HEK293 (cell line): Measurements from ENCODE around the gene RASA3.

Source experiments
- CTCF ChIA-PET: fragments of 350-600 bp; formaldehyde crosslinking; extraction: SDS; loops from one replicate; lab custom pipeline; 2021; ENCODE audit warnings: antibody characterized with exemption; lab: Yijun Ruan, JAX
- POLR2A ChIA-PET: fragments of 300-600 bp; formaldehyde crosslinking; extraction: SDS; loops from one replicate; lab custom pipeline; 2020; ENCODE audit warnings: antibody characterized with exemption, inconsistent platforms; lab: Yijun Ruan, JAX
- H3K27ac ChIP-seq: fragments of 200-500 bp; sonication (Bioruptor generic); 2 replicates; pipeline ENCODE4 v1.5.1; 2014; ENCODE audit warnings: low read depth, low read length, control low read depth, inconsistent platforms; ENCODE audit errors: extremely low read depth
- H3K36me3 ChIP-seq, 2 experiments: fragments of 200-500 bp in 1 of 2; sonication (Bioruptor generic) in 1 of 2; 1 replicate in 1 of 2; 2 replicates in 1 of 2; pipeline ENCODE4 v1.5.1; 2014 to 2017; ENCODE audit warnings: inconsistent platforms in 2 of 2, low read length in 2 of 2; ENCODE audit not compliant: control insufficient read depth in 2 of 2, insufficient read depth in 1 of 2
- H3K4me1 ChIP-seq: fragments of 200-500 bp; sonication (Bioruptor generic); 2 replicates; pipeline ENCODE4 v1.5.1; 2014; ENCODE audit warnings: mild to moderate bottlenecking, low read length, inconsistent platforms; ENCODE audit not compliant: control insufficient read depth, insufficient read depth
- H3K4me3 ChIP-seq: 2 replicates; pipeline ENCODE4 v1.5.1; 2011; ENCODE audit warnings: low read depth, mild to moderate bottlenecking, control low read depth, low read length, moderate library complexity
- H3K9me3 ChIP-seq: fragments of 200-500 bp; sonication (Bioruptor generic); 2 replicates; pipeline ENCODE4 v1.5.1; 2014; ENCODE audit warnings: low read depth, low read length, inconsistent platforms; ENCODE audit not compliant: control insufficient read depth, insufficient read depth
- BCL11A ChIP-seq: fragments of 450-650 bp; formaldehyde crosslinking; IDR thresholded peaks from 2 replicates; pipeline ENCODE4 v1.5.1; 2016; ENCODE audit warnings: low read depth, missing biosample characterization, missing genetic modification characterization
- KLF10 ChIP-seq: fragments of 450-650 bp; IDR thresholded peaks from 2 replicates; pipeline ENCODE4 v1.5.1; 2018; ENCODE audit warnings: missing biosample characterization, mild to moderate bottlenecking, missing genetic modification characterization
- MZF1 ChIP-seq: fragments of 450-650 bp; formaldehyde crosslinking; IDR thresholded peaks from 2 replicates; pipeline ENCODE4 v1.5.1; 2017; ENCODE audit warnings: missing biosample characterization, missing genetic modification characterization, borderline replicate concordance
- PATZ1 ChIP-seq: fragments of 450-650 bp; formaldehyde crosslinking; IDR thresholded peaks from 2 replicates; pipeline ENCODE4 v1.5.1; 2016; ENCODE audit warnings: missing biosample characterization, missing genetic modification characterization
- PBX3 ChIP-seq: sonication (generic); formaldehyde crosslinking; IDR thresholded peaks from 2 replicates; pipeline ENCODE4 v1.8.1; 2022; ENCODE audit warnings: mild to moderate bottlenecking, moderate library complexity, missing genetic modification reagents
- ZFP41 ChIP-seq: fragments of 450-650 bp; formaldehyde crosslinking; IDR thresholded peaks from 2 replicates; pipeline ENCODE4 v1.5.1; 2016; ENCODE audit warnings: missing biosample characterization, missing genetic modification characterization, borderline replicate concordance
- ZNF121 ChIP-seq: fragments of 450-650 bp; formaldehyde crosslinking; IDR thresholded peaks from 2 replicates; pipeline ENCODE4 v1.5.1; 2016; ENCODE audit warnings: missing biosample characterization, missing genetic modification characterization
- ZNF157 ChIP-seq: fragments of 450-650 bp; formaldehyde crosslinking; IDR thresholded peaks from 2 replicates; pipeline ENCODE4 v1.5.1; 2016; ENCODE audit warnings: missing biosample characterization, missing genetic modification characterization
- ZNF274 ChIP-seq, 2 experiments: fragments of 200-500 bp in 1 of 2; fragments of 450-650 bp in 1 of 2; sonication (Bioruptor generic) in 1 of 2; formaldehyde crosslinking in 1 of 2; IDR thresholded peaks; 2 replicates each; pipeline versions ENCODE4 v1.5.1 to v1.6.1; 2014 to 2016; ENCODE audit warnings: borderline replicate concordance in 1 of 2, inconsistent platforms in 1 of 2, low read length in 1 of 2, missing biosample characterization in 1 of 2, missing genetic modification characterization in 1 of 2
- ZNF311 ChIP-seq: fragments of 450-650 bp; formaldehyde crosslinking; IDR thresholded peaks from 2 replicates; pipeline ENCODE4 v1.5.1; 2017; ENCODE audit warnings: missing biosample characterization, missing genetic modification characterization, borderline replicate concordance
- ZNF404 ChIP-seq: fragments of 450-650 bp; formaldehyde crosslinking; IDR thresholded peaks from 2 replicates; pipeline ENCODE4 v1.5.1; 2017; ENCODE audit warnings: missing biosample characterization, missing genetic modification characterization
- ZNF416 ChIP-seq: fragments of 450-650 bp; formaldehyde crosslinking; IDR thresholded peaks from 2 replicates; pipeline ENCODE4 v1.5.1; 2016; ENCODE audit warnings: missing biosample characterization, missing genetic modification characterization
- ZNF449 ChIP-seq: fragments of 450-650 bp; formaldehyde crosslinking; IDR thresholded peaks from 2 replicates; pipeline ENCODE4 v1.5.1; 2017; ENCODE audit warnings: missing biosample characterization, mild to moderate bottlenecking, missing genetic modification characterization, moderate library complexity
- ZNF488 ChIP-seq: fragments of 450-650 bp; formaldehyde crosslinking; IDR thresholded peaks from 2 replicates; pipeline ENCODE4 v1.5.1; 2016; ENCODE audit warnings: missing biosample characterization, missing genetic modification characterization
- ZNF555 ChIP-seq: fragments of 450-650 bp; formaldehyde crosslinking; conservative IDR thresholded peaks from 2 replicates; pipeline ENCODE4 v1.5.1; 2017; ENCODE audit warnings: missing biosample characterization, mild to moderate bottlenecking, missing genetic modification characterization, inconsistent platforms
- ZNF558 ChIP-seq: fragments of 450-650 bp; formaldehyde crosslinking; IDR thresholded peaks from 2 replicates; pipeline ENCODE4 v1.5.1; 2016; ENCODE audit warnings: missing biosample characterization, missing genetic modification characterization
- ZNF624 ChIP-seq: fragments of 450-650 bp; formaldehyde crosslinking; IDR thresholded peaks from 2 replicates; pipeline ENCODE4 v1.5.1; 2017; ENCODE audit warnings: missing biosample characterization, missing genetic modification characterization
- ZNF664 ChIP-seq: fragments of 450-650 bp; formaldehyde crosslinking; IDR thresholded peaks from 2 replicates; pipeline ENCODE4 v1.5.1; 2016; ENCODE audit warnings: missing biosample characterization, missing genetic modification characterization
- ZNF701 ChIP-seq: fragments of 450-650 bp; formaldehyde crosslinking; IDR thresholded peaks from 2 replicates; pipeline ENCODE4 v1.5.1; 2016; ENCODE audit warnings: missing biosample characterization, missing genetic modification characterization
- ZSCAN4 ChIP-seq: fragments of 450-650 bp; formaldehyde crosslinking; IDR thresholded peaks from 2 replicates; pipeline ENCODE4 v1.5.1; 2017; ENCODE audit warnings: missing biosample characterization, missing genetic modification characterization

Gene RASA3

GRCh38 chr13:113937073-113937472 lies 195.3 kb downstream of the RASA3 start:
- POLR2A ChIA-PET = no interaction called here
- H3K9me3 ChIP-seq = no peaks in the 10 kb centered on the region
- H3K27ac ChIP-seq = no peak overlapping the region
- H3K36me3 ChIP-seq = no peaks in the 10 kb centered on the region
- TF ChIP-seq ZNF404 (tag by site-specific recombination) (no peak), MZF1 (tag by site-specific recombination) (no peak), ZNF664 (tag by site-specific recombination) (no peak), ZNF624 (no peak), ZNF449 (no peak)
- CTCF ChIA-PET = no interaction called here
- H3K4me1 ChIP-seq = no peaks in the 10 kb centered on the region
- H3K4me3 ChIP-seq = no peak overlapping the region

DNA sequence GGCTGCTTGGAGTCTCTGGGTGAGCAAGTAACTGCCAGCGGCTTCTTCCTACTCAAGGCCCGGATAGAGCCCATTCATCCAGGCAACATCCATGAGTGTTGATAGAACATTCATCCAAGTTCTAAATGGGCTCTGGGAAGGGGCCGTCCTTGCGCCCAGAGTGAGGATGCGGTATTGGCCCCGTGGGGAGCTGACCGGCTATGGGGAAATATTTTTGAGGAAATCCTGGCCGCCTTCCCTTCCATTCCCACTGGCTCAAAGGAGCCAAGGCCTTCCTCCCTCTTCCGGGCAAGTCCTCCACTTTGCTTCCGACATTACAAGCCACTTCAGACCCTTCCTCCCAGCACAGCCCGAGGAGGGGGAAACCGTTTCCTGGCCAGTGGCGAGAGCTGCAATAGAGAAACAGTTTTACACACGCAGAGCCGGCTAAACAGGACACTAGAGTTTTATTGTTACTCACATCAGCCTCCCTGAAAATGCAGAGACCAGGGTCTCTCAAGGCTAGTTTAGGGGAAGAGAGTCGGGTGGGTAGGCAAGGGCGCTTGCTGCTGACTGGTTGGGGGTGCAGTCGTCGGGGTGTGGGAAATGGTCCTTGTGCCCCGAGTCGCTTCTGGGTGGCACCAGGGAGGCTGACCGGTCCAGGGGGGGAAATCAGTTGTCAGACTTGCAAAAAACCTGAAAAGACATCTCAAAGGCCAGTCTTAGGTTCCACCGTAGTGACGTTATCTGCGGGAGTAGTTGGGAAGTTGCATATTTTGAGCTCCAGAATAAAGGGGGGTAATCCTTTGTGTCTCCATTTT lies 196.1 kb downstream of the RASA3 start:
- Histone ChIP-seq H3K36me3 (no peaks in the 10 kb centered on the region), H3K27ac (no peak overlapping the region), H3K9me3 (no peaks in the 10 kb centered on the region), H3K4me1 (no peaks in the 10 kb centered on the region), H3K4me3 (no peak overlapping the region)
- ChIA-PET CTCF (no interaction called here), POLR2A (no interaction called here)
- TF ChIP-seq PBX3 (CRISPR knock-in tag) (no peak), ZNF558 (tag by site-specific recombination) (no peak), ZNF311 (tag by site-specific recombination) (no peak), ZNF701 (tag by site-specific recombination) (no peak), ZNF488 (tag by site-specific recombination) (no peak), ZNF274 (IDR thresholded peaks at IDR 0.05; ENCODE audit: low read length) (no peak), ZNF274 (tag by site-specific recombination; IDR thresholded peaks at IDR 0.05; ENCODE audit: borderline replicate concordance) (no peak), BCL11A (tag by site-specific recombination) (no peak), ZNF416 (tag by site-specific recombination) (no peak), ZNF121 (tag by site-specific recombination) (no peak), ZSCAN4 (no peak), ZFP41 (tag by site-specific recombination) (no peak), ZNF157 (tag by site-specific recombination) (no peak), PATZ1 (no peak), ZNF555 (tag by site-specific recombination) (no peak), KLF10 (tag by site-specific recombination) (no peak)
- TF ChIP-seq, all 188 proteins: peak for 0
